ENCODE data around the gene CTCFL.

CTCFL gene

DNA sequence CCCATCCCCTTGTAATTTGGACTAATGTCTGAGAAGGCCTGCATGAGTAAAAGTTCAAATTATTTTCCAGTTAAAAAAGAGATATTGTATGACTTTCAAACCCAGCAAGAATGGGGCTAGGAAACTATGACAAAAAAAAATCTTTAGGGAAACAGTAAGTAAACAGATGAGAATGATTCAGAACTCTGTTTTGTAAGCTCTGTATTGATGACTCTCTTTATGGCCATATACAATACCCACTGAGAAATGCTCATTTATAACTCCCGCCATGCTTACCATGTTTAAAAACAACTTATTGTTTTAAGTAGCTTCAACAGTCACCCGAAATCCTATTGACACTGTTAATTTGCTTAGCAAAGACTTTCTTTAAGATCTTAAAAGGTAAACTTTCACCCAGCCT is 18.8 kb upstream of the CTCFL start:
- intact Hi-C loops (cut with DNase I): no loop called here
- DNase-seq: no peak

DNA sequence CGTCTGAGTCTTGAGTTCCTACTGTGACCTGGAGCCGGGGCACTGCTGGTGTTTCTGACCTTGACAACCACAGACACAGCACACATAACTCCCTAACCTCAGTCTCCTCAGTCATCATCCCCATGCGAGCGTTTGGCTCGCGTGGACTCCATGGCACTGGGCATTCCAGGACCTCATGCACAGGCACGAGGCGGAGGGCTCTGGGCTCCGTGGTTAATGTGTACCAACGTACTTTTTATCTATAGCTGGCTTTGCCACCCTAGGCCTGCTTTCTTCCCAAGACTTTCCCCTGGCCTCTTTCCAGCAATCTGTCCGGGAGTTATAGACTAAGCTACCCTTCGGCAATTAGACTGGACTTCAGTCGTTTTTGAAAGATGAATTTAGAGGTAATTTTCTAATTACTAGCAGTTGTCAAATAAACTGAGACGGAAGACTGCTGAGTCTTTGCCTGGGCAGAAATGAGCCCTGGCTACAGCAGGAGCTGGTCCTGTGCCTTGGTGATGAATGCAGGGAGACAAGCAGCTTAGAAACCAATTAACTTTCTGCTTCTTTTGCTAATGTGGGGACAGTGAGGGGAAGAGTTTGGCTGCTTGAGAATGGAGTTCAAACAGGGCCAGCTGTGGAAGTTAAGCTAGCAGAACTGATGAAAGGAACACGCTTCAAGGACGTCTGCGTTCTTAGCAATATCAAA is 16.1 kb upstream of the CTCFL start:
- intact Hi-C loops (cut with DNase I): no loop called here
- DNase-seq: no peak

- no peak for DNase-seq
- intact Hi-C loops (cut with DNase I): no loop called here
Measured at GRCh38 chr20:57539889-57540288, 14.9 kb upstream of the CTCFL start.

GRCh38 chr20:57537822-57538221 is 12.9 kb upstream of the CTCFL start:
- intact Hi-C loops (cut with DNase I): no loop called here
- no peak for DNase-seq

DNA sequence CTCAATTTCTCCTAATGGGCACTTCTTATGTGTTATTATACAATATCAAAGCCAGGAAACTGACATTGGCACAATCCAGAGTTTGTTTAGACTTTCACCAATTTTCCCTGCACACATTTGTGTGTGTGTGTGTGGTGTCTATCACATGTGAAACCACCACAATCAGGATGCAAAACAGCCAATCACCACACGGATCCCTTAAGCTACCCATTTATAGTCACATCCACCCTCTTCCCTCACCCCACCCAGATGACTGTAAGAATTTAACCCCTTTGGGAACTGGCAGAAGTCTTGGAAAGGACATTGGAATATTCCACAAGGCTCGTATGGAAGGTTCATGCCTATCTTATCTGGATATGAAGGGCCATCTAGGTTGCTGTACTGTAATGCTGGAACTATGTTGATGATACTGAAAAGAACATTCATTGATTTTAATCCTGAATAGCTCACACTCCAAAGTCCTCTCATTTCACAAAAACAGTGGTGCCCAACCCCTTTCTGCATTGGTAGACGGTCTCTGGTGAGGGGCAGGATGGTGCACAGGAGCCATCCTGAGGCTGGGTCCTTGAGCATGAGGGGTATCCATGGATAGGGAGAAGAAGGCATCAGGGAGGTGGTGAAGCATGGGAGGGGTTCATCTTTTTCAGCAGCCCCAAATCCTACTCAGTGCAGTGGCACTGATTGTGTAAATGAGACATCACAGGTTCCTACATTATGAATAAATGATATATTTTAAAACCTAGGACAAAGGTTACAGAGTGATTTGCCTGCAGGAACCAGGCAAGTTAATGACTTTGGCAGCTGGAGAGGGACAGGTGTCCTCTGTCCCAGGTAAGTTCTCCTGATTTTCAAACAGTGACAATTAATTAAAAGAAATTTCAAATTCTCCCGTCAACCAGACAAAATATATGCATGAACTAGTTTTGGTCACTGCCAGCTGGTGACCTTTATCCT is 12.1 kb upstream of the CTCFL start:
- intact Hi-C loops (cut with DNase I): no loop called here
- no peak for DNase-seq

DNA sequence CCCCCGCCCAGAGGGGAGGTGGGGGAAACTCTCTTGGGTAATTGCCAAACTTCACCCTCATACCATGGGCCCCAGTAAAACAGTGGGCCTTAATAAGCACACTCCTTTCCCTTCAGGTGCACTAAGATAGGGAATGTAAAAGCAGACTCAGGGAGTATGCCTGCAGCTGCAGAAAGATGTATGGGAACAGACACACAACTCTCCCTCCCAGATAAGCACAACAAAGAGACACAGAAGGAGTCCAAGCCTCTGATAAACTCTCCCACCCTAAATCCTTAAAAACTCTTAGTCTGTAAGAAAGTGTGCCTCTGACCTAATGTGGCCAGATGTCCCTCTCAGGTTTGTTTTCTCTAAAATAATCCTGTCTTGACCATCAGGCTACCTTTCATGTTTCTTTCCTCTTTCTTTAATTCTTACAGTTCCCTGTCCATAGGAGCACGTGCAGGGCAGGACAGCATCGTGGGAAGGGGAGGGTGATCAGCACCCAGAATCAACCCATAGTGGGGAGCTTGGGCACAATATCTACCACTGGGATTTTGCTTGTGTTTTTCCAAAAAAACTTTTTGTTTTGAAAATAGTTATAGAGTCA is 11.3 kb upstream of the CTCFL start:
- DNase-seq: no peak
- intact Hi-C loops (cut with DNase I): no loop called here

DNA sequence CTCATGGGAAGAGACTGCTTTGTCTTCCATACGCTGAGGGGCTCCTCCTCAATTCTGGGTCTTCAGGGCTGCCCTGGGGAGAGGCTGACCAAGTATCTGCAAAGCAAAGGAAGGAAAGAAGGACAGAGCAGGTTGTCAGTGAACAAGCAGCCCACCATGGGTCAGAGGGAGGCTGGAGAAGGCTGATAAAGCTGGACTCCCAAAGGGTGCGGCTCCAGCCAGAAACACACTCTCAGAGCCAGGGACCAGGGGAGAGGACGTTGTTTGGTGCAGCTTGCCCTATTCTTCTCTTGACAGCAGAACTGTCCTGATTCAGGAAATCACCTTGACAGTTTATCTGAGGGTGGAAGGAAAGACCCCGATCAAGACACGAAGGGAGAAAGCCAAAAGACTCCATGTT is 10.4 kb upstream of the CTCFL start:
- no peak for DNase-seq
- intact Hi-C loops (cut with DNase I): no loop called here

DNA sequence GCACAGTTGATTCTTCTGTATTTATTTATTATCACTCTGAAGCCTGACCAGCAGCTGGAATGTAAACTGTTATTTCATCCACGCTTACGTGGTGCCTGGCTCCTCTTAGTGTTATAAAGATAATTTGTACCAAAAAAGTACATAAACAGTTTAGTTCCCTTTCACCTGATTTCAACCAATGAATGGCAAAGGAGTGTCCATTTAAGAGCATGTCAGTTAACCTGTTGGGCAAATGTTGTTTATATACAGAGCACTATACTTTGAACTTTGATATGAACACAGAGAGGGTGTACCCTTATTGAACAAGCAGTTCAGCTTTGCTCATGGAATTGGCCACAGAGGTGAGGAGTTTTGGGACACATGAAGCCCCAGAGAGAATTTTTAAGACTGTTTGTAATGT is 7.2 kb upstream of the CTCFL start:
- no peak for DNase-seq
- intact Hi-C loops (cut with DNase I): loop anchor here (5.0 kb wide), 1 partner anchor 45 kb away; no protein-coding TSS in a partner anchor

- DNase-seq: no peak
- intact Hi-C loops (cut with DNase I): loop anchor here (5.0 kb wide), 1 partner anchor 47 kb away; no protein-coding TSS in a partner anchor
Measured at GRCh38 chr20:57530327-57530981, 5.5 kb upstream of the CTCFL start.

DNA sequence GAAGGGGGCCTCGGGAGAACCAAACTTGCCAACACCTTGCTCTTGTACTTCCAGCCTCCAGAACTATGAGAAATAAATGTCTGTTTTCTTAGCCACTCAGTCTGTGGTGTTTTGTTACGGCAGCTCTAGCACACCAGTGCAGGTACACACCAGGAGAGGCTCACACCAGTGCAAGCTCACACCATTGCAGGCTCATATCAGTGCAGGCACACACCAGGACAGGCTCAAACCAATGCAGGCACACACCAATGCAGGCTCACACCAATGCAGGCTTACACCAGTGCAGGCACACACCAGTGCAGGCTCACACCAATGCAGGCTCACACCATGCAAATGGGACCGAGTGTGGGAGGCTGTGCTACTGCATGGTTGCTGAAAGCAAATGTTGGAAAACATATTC is 4.9 kb upstream of the CTCFL start:
- intact Hi-C loops (cut with DNase I): loop anchor here (5.0 kb wide), 1 partner anchor 47 kb away; no protein-coding TSS in a partner anchor
- DNase-seq: no peak

DNA sequence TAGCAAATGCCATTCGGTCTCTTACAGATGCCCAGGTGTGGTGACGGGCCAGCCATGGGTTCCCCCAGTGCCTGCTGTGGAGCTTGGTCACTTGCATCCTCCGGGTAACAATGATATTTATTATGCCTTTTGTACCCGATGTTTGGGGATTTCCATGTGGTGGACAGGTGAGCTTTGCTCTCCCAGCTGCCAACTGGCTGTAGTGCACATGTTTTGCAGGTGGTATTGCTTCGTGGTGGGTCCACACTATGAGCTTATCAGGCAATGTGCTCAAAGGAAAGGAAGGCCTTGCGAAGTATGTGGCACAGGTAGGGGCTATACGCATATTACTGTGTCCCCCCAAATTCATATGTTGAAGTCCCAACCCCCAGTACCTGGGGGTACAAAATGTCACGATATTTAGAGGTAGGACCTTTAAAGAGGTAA is 4.2 kb upstream of the CTCFL start:
- DNase-seq: no peak
- intact Hi-C loops (cut with DNase I): no loop called here

DNA sequence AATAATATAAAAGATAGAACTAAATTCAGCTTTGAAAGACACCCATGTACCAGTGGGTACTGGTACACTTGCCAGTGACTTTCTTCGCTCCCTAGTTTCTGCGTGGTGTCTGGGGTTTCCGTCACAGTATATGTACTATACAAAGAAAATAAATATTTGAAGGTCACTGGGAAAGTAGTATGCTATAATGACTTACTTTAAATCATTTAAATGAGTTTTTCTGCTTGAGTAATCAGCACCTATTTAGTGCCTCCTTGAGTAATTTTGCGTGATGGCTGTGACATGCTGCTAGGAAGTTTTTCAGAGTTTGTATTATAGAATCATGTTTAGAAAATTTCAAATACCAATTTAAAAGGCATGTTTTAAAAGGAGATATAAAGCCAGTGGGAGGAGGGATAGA is 3.2 kb upstream of the CTCFL start:
- intact Hi-C loops (cut with DNase I): no loop called here
- no peak for DNase-seq

DNA sequence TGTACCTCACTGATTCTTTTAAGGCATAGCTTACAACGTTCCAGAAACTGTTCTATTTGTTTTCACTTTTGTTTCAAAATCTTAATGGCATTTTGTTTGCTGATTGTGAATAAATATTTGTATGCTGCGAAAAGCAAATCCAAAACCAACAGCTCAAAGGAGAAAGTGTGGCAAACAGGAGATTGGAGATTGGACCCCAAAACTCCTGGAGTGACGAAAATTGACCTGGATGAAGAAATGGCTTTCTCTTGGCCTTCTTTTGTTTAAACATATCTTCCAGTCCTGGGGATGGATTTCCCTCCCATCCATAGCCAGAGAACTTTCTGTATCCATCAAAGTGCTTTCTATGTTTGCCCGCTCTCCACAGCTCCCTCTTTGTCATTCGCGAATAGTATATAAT is 2.8 kb upstream of the CTCFL start:
- intact Hi-C loops (cut with DNase I): no loop called here
- DNase-seq: no peak

- DNase-seq: no peak
- intact Hi-C loops (cut with DNase I): no loop called here
Measured at GRCh38 chr20:57526885-57527460, 2.0 kb upstream of the CTCFL start.

- intact Hi-C loops (cut with DNase I): no loop called here
- no peak for DNase-seq
Measured at GRCh38 chr20:57526087-57526884, 1.3 kb upstream of the CTCFL start.

DNA sequence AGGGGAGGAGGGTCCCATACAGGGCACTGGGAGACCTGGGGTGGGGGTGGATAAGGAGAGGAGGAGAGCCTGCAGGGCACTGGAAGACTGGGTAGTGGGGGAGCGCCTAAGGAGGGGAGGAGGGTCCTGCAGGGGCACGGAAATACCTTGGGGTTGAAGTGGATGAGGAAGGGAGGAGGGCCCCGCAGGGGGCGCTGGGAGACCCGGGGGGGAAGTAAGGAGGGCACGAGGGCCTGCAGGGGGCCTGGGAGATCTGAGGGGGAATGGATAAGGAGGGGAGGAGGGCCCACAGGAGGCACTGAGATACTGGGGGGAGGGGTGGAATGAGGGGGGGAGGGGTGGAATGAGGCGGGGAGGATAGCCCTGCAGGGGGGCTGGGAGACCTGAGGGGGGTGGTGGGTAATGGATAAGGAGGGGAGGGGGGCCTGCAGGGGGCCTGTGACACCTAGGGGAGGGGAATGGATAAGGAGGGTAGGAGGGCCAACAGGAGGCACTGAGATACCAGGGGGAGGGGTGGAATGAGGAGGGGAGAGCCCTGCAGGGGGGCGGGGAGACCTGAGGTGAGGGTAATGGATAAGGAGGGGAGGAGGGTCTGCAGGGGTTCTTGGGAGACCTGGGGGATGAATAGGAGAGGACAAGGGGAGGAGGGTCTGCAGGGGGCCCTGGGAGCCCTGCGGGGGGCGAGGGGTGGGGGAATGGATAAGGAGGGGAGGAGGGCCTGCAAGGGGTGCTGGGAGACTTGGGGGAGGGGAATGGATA is 567 bp upstream of the CTCFL start:
- intact Hi-C loops (cut with DNase I): no loop called here
- DNase-seq: no peak

GRCh38 chr20:57523782-57524181 is 1.2 kb downstream of the CTCFL start:
- intact Hi-C loops (cut with DNase I): no loop called here
- DNase-seq: no peak

All from head of caudate nucleus (tissue), 42 donors.